GM12878 (cell line): ENCODE results near the gene RAE1. TPM values are rescaled to one million over a fixed set of nuclear protein-coding genes. Genes with fewer than 3 reads are reported as not detected.

Experiments
- ATAC-seq: fragments of 200-7000 bp; cut with Tn5 transposase; 3 replicates; pipeline ENCODE4 v1.9.1; 2020; ENCODE audit warnings: mild to moderate bottlenecking, moderate library complexity
- BruUV-seq: library from RNA; stranded (reverse); fragments of 400-500 nt; replicated peaks from 2 replicates; lab custom pipeline; 2021; lab: Mats Ljungman, UMichigan
- CTCF ChIA-PET: fragments of 300-600 bp; sonication (Branson Sonifier 250); formaldehyde crosslinking; extraction: SDS; loops from one replicate; lab custom pipeline; 2021; ENCODE audit warnings: inconsistent platforms; lab: Yijun Ruan, JAX
- POLR2A ChIA-PET: fragments of 350-600 bp; formaldehyde crosslinking; extraction: SDS; loops from one replicate; lab custom pipeline; 2021; ENCODE audit warnings: inconsistent platforms; lab: Charles Lee
- RAD21 ChIA-PET: fragments of 300-600 bp; sonication (Branson Sonifier 250); formaldehyde crosslinking; loops from one replicate; lab custom pipeline; 2023; ENCODE audit warnings: antibody characterized with exemption; ENCODE audit not compliant: unreplicated experiment; lab: Charles Lee
- SMC1A ChIA-PET: fragments of 300-600 bp; sonication (Branson Sonifier 250); formaldehyde crosslinking; loops from one replicate; lab custom pipeline; 2023; ENCODE audit not compliant: unreplicated experiment, uncharacterized antibody; lab: Charles Lee
- DNase-seq: peaks from one replicate; pipeline ENCODE4 v3.0.0-alpha.2; 2011; ENCODE audit warnings: low read depth, low spot score
- FAIRE-seq: peaks from 3 replicates; lab custom pipeline; 2011; peaks lifted over from hg19 to GRCh38; lab: Jason Lieb, UNC
- H2AFZ ChIP-seq: 2 replicates; pipeline ENCODE4 v1.6.0; 2011; ENCODE audit warnings: low read depth, low read length, control low read depth; ENCODE audit not compliant: control insufficient read depth
- H3K27ac ChIP-seq: 2 replicates; pipeline ENCODE4 v1.5.1; 2011; ENCODE audit warnings: control low read depth; ENCODE audit not compliant: control insufficient read depth, insufficient read depth
- H3K27me3 ChIP-seq, 2 experiments: replicated peaks in 1 of 2; 2 replicates each; pipeline versions ENCODE4 v1.6.0 to v1.6.1; 2011; ENCODE audit warnings: low read length in 1 of 2; ENCODE audit not compliant: control insufficient read depth in 2 of 2, insufficient read depth in 2 of 2
- H3K36me3 ChIP-seq, 2 experiments: 2 replicates each; pipeline ENCODE4 v1.5.1; 2011; ENCODE audit warnings: low read length in 1 of 2; ENCODE audit not compliant: control insufficient read depth in 2 of 2, insufficient read depth in 2 of 2
- H3K4me1 ChIP-seq: 2 replicates; pipeline ENCODE4 v1.6.1; 2011; ENCODE audit warnings: mild to moderate bottlenecking, low read length, moderate library complexity, mixed read lengths; ENCODE audit not compliant: control insufficient read depth, insufficient read depth
- H3K4me2 ChIP-seq: 2 replicates; pipeline ENCODE4 v1.6.0; 2011; ENCODE audit warnings: control low read depth; ENCODE audit not compliant: control insufficient read depth, insufficient read depth
- H3K4me3 ChIP-seq: fragments of 200-600 bp; sonication (generic); 2 replicates; pipeline ENCODE4 v1.5.1; 2016
- H3K79me2 ChIP-seq: 2 replicates; pipeline ENCODE4 v1.6.0; 2011; ENCODE audit warnings: low read length; ENCODE audit not compliant: control insufficient read depth, insufficient read depth
- H3K9ac ChIP-seq: 2 replicates; pipeline ENCODE4 v1.8.0; 2011; ENCODE audit warnings: low read length, control low read depth, mixed read lengths; ENCODE audit not compliant: control insufficient read depth, insufficient read depth
- H3K9me3 ChIP-seq: replicated peaks from 3 replicates; pipeline ENCODE4 v1.5.1; 2011; ENCODE audit warnings: mild to moderate bottlenecking, low read length; ENCODE audit not compliant: control insufficient read depth, insufficient read depth
- H4K20me1 ChIP-seq: 2 replicates; pipeline ENCODE4 v1.6.0; 2011; ENCODE audit not compliant: control insufficient read depth, insufficient read depth
- DPF2 ChIP-seq: fragments of 450-650 bp; IDR thresholded peaks from 2 replicates; pipeline ENCODE4 v1.6.1; 2017; ENCODE audit warnings: mild to moderate bottlenecking
- EP300 ChIP-seq, 2 experiments: fragments of 150-350 bp in 1 of 2; IDR thresholded peaks; 2 replicates each; pipeline ENCODE4 v1.6.1; 2011 to 2012; ENCODE audit warnings: low read depth in 2 of 2, low read length in 2 of 2, borderline replicate concordance in 1 of 2, improper control_type of control experiment in 1 of 2, inconsistent platforms in 1 of 2; ENCODE audit not compliant: control insufficient read depth in 1 of 2
- EZH2 ChIP-seq: IDR thresholded peaks from 2 replicates; pipeline ENCODE4 v1.6.1; 2012; ENCODE audit warnings: low read depth, mild to moderate bottlenecking, control low read depth, inconsistent platforms, low read length, borderline replicate concordance; ENCODE audit not compliant: control insufficient read depth
- KLF5 ChIP-seq: fragments of 450-650 bp; IDR thresholded peaks from 2 replicates; pipeline ENCODE4 v1.6.1; 2014; ENCODE audit warnings: mild to moderate bottlenecking; ENCODE audit not compliant: partially characterized antibody
- MTA3 ChIP-seq: IDR thresholded peaks from 2 replicates; pipeline ENCODE4 v1.6.1; 2012; ENCODE audit warnings: low read length, inconsistent platforms, borderline replicate concordance
- NFXL1 ChIP-seq: fragments of 450-650 bp; IDR thresholded peaks from 2 replicates; pipeline ENCODE4 v1.6.1; 2017; ENCODE audit warnings: antibody characterized with exemption, mild to moderate bottlenecking, borderline replicate concordance
- PBX3 ChIP-seq: IDR thresholded peaks from 2 replicates; pipeline ENCODE4 v1.6.1; 2011; ENCODE audit warnings: mild to moderate bottlenecking, low read depth, low read length, moderate library complexity; ENCODE audit not compliant: insufficient replicate concordance
- RB1 ChIP-seq: fragments of 450-650 bp; formaldehyde crosslinking; IDR thresholded peaks from 2 replicates; pipeline ENCODE4 v1.6.1; 2017; ENCODE audit warnings: mild to moderate bottlenecking, borderline replicate concordance
- SKIL ChIP-seq: fragments of 450-650 bp; IDR thresholded peaks from 2 replicates; pipeline ENCODE4 v1.6.1; 2017; ENCODE audit warnings: mild to moderate bottlenecking, low read depth, inconsistent platforms; ENCODE audit not compliant: poor library complexity, severe bottlenecking
- TBL1XR1 ChIP-seq: IDR thresholded peaks from 2 replicates; pipeline ENCODE4 v1.6.1; 2012; ENCODE audit warnings: low read depth, low read length, improper control_type of control experiment
- TCF7 ChIP-seq: IDR thresholded peaks from 2 replicates; pipeline ENCODE4 v1.6.1; 2014; ENCODE audit warnings: antibody characterized with exemption, borderline replicate concordance
- WGBS: methylation state at CpG from one replicate; pipeline ENCODE4 v1.1.6; 2016; ENCODE audit warnings: low lambda C conversion rate; ENCODE audit not compliant: insufficient replicate concordance, insufficient coverage; ENCODE audit errors: missing lambda C conversion rate; 5-methylcytosine and 5-hydroxymethylcytosine counted together
- in situ Hi-C: fragments of 300-500 bp; cut with MboI; formaldehyde crosslinking; loops from 9 replicates; pipeline ENCODE4 v1.14.3; 2018; ENCODE audit warnings: mixed read lengths
- intact Hi-C: fragments of 100-400 bp; cut with micrococcal nuclease; formaldehyde crosslinking; loops from one replicate; pipeline ENCODE4 v1.14.2; 2022; ENCODE audit not compliant: unreplicated experiment
- polyA plus RNA-seq, 11 experiments: library from polyadenylated mRNA; depleted of rRNA in 4 of 11; unstranded in 6 of 11; stranded (reverse) in 5 of 11; fragments of >200 nt; fragmentation: Nextera tagmentation in 4 of 11; fragmentation: Illumina TruSeq in 1 of 11; extraction: Ambion mirVana in 4 of 11; extraction: Trizol in 1 of 11; gene quantifications; 1 replicate in 1 of 11; 2 replicates in 10 of 11; pipeline versions ENCODE4 v1.2.1 to v1.2.3, GENCODE V29; 2011 to 2016; ENCODE audit warnings: inconsistent platforms in 2 of 11, missing spikeins in 2 of 11, low read depth in 1 of 11
- total RNA-seq, 4 experiments: library from RNA; depleted of rRNA in 3 of 4; stranded (reverse); fragments of >200 nt in 3 of 4; fragmentation: Illumina TruSeq in 1 of 4; extraction: Trizol in 1 of 4; gene quantifications; 2 replicates each; pipeline versions ENCODE4 v1.2.1 to v1.2.3, GENCODE V29; 2013 to 2021
- TF ChIP-seq, protein P1 (sequence below): fragments of 150-350 bp; IDR thresholded peaks from 2 replicates; pipeline ENCODE4 v1.6.1; 2016; ENCODE audit warnings: low read depth, low read length
- TF ChIP-seq, protein P2 (sequence below): fragments of 450-650 bp; formaldehyde crosslinking; IDR thresholded peaks from 2 replicates; pipeline ENCODE4 v1.5.0; 2022; ENCODE audit warnings: mild to moderate bottlenecking, missing genetic modification characterization

The RAE1 gene
- total and polyA plus RNA-seq, 10 of the 15 experiments (the other 5 are each of a cell fraction or from before 2014, with no cell fraction given), result 28.7 to 107 (median 49.3) TPM

- ChIA-PET SMC1A (interaction anchor here (1.1 kb wide), 1 partner anchor 11 kb away, joined by 4 read pairs; no protein-coding TSS in a partner anchor), CTCF (interaction anchor here (2.9 kb wide), 1 partner anchor 11 kb away, joined by 8 read pairs; no protein-coding TSS in a partner anchor), POLR2A (no interaction called here), RAD21 (no interaction called here)
- in situ Hi-C loops (no loop called here), intact Hi-C loops (no loop called here)
- Histone ChIP-seq H3K4me1 (no peaks in the 10 kb centered on the region), H2AFZ (no peak overlapping the region), H3K27me3 (peaks cover 0 to 3% of the 10 kb centered on the region in 2 experiments), H3K27ac (no peak overlapping the region), H3K9me3 (no peaks in the 10 kb centered on the region), H4K20me1 (no peaks in the 10 kb centered on the region), H3K4me2 (no peak overlapping the region), H3K9ac (no peak overlapping the region), H3K4me3 (no peak overlapping the region), H3K79me2 (no peaks in the 10 kb centered on the region), H3K36me3 (no peaks in the 10 kb centered on the region)
- DNase-seq, result no peak
- FAIRE-seq, result no peak
- no TSS peak for BruUV-seq
- WGBS, result 15% methylated on average over 2 of the region's 2 CpGs
- no peak for ATAC-seq
- TF ChIP-seq EP300 (IDR thresholded peaks at IDR 0.05; ENCODE audit: borderline replicate concordance in 1 of 2, control insufficient read depth in 1 of 2, low read depth in 2 of 2, low read length in 2 of 2), result no peak
- TF ChIP-seq TBL1XR1, result no peak
- TF ChIP-seq EZH2, result no peak
- TF ChIP-seq DPF2, result no peak
- no peak for TF ChIP-seq RB1
- TF ChIP-seq, protein P1, sequence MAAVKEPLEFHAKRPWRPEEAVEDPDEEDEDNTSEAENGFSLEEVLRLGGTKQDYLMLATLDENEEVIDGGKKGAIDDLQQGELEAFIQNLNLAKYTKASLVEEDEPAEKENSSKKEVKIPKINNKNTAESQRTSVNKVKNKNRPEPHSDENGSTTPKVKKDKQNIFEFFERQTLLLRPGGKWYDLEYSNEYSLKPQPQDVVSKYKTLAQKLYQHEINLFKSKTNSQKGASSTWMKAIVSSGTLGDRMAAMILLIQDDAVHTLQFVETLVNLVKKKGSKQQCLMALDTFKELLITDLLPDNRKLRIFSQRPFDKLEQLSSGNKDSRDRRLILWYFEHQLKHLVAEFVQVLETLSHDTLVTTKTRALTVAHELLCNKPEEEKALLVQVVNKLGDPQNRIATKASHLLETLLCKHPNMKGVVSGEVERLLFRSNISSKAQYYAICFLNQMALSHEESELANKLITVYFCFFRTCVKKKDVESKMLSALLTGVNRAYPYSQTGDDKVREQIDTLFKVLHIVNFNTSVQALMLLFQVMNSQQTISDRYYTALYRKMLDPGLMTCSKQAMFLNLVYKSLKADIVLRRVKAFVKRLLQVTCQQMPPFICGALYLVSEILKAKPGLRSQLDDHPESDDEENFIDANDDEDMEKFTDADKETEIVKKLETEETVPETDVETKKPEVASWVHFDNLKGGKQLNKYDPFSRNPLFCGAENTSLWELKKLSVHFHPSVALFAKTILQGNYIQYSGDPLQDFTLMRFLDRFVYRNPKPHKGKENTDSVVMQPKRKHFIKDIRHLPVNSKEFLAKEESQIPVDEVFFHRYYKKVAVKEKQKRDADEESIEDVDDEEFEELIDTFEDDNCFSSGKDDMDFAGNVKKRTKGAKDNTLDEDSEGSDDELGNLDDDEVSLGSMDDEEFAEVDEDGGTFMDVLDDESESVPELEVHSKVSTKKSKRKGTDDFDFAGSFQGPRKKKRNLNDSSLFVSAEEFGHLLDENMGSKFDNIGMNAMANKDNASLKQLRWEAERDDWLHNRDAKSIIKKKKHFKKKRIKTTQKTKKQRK, result no peak
- no peak for TF ChIP-seq PBX3
- TF ChIP-seq KLF5, result no peak
- TF ChIP-seq NFXL1, result no peak
- TF ChIP-seq, protein P2, sequence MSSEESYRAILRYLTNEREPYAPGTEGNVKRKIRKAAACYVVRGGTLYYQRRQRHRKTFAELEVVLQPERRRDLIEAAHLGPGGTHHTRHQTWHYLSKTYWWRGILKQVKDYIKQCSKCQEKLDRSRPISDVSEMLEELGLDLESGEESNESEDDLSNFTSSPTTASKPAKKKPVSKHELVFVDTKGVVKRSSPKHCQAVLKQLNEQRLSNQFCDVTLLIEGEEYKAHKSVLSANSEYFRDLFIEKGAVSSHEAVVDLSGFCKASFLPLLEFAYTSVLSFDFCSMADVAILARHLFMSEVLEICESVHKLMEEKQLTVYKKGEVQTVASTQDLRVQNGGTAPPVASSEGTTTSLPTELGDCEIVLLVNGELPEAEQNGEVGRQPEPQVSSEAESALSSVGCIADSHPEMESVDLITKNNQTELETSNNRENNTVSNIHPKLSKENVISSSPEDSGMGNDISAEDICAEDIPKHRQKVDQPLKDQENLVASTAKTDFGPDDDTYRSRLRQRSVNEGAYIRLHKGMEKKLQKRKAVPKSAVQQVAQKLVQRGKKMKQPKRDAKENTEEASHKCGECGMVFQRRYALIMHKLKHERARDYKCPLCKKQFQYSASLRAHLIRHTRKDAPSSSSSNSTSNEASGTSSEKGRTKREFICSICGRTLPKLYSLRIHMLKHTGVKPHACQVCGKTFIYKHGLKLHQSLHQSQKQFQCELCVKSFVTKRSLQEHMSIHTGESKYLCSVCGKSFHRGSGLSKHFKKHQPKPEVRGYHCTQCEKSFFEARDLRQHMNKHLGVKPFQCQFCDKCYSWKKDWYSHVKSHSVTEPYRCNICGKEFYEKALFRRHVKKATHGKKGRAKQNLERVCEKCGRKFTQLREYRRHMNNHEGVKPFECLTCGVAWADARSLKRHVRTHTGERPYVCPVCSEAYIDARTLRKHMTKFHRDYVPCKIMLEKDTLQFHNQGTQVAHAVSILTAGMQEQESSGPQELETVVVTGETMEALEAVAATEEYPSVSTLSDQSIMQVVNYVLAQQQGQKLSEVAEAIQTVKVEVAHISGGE, result no peak
- no peak for TF ChIP-seq SKIL
- TF ChIP-seq MTA3, result no peak
- no peak for TF ChIP-seq TCF7
These were observed 29.9 kb upstream of the RAE1 start for GRCh38 chr20:57321142-57321541.
